ENCODE results near the gene IQSEC1.

Gene IQSEC1

DNA sequence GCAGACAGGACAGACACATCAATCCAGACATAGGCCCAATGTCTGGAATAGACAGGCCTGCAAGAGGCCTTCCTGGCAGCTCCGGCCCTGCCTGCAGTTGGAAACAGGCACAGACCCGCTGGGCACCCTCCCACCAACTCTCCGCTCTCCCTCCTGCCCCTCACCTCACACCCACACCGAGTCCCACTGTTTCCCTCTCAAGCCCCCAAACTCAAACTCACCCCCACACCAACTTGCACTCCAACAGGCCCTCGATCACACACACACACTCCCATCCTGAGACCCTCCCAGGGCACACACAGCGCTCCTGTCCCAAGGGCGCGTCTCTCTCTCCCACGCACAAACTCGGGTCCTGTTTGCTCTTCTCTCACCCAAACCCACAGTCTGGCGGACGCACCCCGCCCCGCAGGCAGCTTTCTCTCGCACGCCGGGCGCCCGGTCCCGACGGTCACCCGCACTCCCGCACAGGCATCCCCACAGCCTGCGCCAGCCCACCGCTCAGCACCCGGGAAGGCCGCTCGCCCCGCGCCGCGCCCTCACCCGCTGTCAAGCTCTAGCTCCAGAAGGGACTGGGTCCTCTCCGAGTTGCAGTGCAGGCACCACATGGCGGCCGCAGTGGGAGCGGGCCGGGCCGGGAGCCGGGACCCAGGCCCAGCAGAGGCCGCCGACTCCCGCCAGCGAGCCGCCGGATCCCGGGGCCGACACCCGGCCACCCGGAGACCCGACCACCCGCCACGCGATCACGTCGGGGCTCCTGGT lies 106.2 kb downstream of the IQSEC1 start:
- TF ChIP-seq, protein P1, sequence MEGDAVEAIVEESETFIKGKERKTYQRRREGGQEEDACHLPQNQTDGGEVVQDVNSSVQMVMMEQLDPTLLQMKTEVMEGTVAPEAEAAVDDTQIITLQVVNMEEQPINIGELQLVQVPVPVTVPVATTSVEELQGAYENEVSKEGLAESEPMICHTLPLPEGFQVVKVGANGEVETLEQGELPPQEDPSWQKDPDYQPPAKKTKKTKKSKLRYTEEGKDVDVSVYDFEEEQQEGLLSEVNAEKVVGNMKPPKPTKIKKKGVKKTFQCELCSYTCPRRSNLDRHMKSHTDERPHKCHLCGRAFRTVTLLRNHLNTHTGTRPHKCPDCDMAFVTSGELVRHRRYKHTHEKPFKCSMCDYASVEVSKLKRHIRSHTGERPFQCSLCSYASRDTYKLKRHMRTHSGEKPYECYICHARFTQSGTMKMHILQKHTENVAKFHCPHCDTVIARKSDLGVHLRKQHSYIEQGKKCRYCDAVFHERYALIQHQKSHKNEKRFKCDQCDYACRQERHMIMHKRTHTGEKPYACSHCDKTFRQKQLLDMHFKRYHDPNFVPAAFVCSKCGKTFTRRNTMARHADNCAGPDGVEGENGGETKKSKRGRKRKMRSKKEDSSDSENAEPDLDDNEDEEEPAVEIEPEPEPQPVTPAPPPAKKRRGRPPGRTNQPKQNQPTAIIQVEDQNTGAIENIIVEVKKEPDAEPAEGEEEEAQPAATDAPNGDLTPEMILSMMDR (IDR thresholded peaks at IDR 0.05; ENCODE audit: extremely low read depth, missing control alignments), result no peak
- DNase-seq (ENCODE audit: low spot score), result no peak

DNA sequence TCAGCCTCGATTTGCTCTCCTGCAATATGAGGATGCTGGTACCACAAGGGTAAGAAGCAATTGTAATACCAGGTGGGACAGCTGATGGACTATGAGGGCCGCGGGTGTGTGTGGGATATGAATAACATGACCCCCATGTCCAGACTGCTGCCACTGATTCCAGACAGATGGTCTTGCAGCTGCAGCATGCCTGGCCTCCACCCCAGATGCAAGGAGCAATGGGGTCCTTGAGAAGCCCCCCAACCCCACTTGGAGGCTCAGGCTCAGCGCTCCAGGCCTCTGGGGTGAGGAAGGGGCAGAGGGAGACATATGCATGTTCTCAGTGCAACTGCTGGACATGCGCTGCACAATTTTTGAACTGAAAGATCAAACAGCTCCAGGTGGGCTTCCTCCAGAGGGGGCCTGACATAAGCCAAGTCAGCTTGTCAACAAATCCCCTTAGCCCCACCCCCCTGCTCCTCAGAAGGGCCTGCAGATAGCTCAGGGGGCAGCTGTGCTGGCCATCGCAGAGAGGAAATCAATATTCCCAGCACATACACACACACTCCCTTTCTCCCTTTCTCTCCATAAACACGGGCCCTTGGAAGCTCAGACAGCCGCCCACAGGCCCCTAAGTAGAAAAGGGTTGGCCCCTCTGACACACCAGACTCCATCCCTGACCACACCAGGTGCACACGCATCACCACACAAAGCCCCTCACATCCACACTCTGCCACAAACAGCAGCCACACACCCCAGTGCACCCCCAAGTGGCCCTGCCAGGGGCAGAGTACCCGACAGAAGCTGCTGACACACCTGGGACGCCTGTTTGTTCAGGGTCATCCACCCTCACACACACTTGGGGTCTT lies 107.0 kb downstream of the IQSEC1 start:
- DNase-seq (ENCODE audit: low spot score), result no peak
- TF ChIP-seq, protein P1 (IDR thresholded peaks at IDR 0.05; ENCODE audit: extremely low read depth, missing control alignments), result no peak

- TF ChIP-seq, protein P1 (IDR thresholded peaks at IDR 0.05; ENCODE audit: extremely low read depth, missing control alignments), result no peak
- DNase-seq (ENCODE audit: low spot score), result no peak
Measured at GRCh38 chr3:12964711-12965612, 108.3 kb downstream of the IQSEC1 start.

- TF ChIP-seq, protein P1 (IDR thresholded peaks at IDR 0.05; ENCODE audit: extremely low read depth, missing control alignments), result no peak
- DNase-seq (ENCODE audit: low spot score), result no peak
Measured at GRCh38 chr3:12963922-12964701, 109.1 kb downstream of the IQSEC1 start.

GRCh38 chr3:12963231-12963896 lies 109.9 kb downstream of the IQSEC1 start:
- TF ChIP-seq, protein P1 (IDR thresholded peaks at IDR 0.05; ENCODE audit: extremely low read depth, missing control alignments), result no peak
- DNase-seq (ENCODE audit: low spot score), result no peak

DNA sequence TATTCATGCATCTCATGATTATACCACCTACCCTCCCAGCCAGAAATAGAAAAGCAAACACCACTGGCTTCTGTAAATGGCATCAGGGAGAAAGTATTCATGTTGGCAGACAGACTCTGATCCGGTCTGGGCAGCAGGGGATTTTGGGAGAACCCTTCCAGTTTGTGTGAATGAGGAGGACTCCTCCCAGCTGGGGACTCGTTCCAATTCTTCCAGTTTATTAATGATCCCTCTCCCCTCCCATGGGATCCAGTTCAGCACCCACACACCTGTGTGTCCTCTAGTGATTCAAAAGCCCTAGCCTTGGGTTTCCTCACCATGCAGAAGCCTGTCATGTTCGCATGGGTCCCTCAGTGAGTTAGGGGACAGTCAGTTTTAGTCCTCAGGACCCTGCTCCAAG lies 110.9 kb downstream of the IQSEC1 start:
- no peak for DNase-seq (ENCODE audit: low spot score)
- TF ChIP-seq, protein P1 (IDR thresholded peaks at IDR 0.05; ENCODE audit: extremely low read depth, missing control alignments), result no peak

All from GM20000 (cell line).